ENCODE measurements around the gene CCDC30.

GRCh38 chr1:42551180-42551579 is 88.1 kb downstream of the CCDC30 start:
- TF ChIP-seq CTCF (IDR thresholded peaks at IDR 0.05) (no peak), REST (IDR thresholded peaks at IDR 0.05; ENCODE audit: insufficient read depth in 1 of 2, low read depth in 2 of 2, low read length in 1 of 2) (no peak), POLR2AphosphoS5 (IDR thresholded peaks at IDR 0.05; ENCODE audit: low read depth, low read length) (no peak)

Measured in Panc1 (cell line).